CD4-positive, alpha-beta T cell treated with Interleukin-6 for 4 hours (primary cell): ENCODE measurements around the gene MCOLN3.

Experiments
- DNase-seq: peaks from one replicate; pipeline ENCODE4 v3.0.0-alpha.2; 2020; ENCODE audit warnings: mixed read lengths

The MCOLN3 gene, protein sequence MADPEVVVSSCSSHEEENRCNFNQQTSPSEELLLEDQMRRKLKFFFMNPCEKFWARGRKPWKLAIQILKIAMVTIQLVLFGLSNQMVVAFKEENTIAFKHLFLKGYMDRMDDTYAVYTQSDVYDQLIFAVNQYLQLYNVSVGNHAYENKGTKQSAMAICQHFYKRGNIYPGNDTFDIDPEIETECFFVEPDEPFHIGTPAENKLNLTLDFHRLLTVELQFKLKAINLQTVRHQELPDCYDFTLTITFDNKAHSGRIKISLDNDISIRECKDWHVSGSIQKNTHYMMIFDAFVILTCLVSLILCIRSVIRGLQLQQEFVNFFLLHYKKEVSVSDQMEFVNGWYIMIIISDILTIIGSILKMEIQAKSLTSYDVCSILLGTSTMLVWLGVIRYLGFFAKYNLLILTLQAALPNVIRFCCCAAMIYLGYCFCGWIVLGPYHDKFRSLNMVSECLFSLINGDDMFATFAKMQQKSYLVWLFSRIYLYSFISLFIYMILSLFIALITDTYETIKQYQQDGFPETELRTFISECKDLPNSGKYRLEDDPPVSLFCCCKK

DNA sequence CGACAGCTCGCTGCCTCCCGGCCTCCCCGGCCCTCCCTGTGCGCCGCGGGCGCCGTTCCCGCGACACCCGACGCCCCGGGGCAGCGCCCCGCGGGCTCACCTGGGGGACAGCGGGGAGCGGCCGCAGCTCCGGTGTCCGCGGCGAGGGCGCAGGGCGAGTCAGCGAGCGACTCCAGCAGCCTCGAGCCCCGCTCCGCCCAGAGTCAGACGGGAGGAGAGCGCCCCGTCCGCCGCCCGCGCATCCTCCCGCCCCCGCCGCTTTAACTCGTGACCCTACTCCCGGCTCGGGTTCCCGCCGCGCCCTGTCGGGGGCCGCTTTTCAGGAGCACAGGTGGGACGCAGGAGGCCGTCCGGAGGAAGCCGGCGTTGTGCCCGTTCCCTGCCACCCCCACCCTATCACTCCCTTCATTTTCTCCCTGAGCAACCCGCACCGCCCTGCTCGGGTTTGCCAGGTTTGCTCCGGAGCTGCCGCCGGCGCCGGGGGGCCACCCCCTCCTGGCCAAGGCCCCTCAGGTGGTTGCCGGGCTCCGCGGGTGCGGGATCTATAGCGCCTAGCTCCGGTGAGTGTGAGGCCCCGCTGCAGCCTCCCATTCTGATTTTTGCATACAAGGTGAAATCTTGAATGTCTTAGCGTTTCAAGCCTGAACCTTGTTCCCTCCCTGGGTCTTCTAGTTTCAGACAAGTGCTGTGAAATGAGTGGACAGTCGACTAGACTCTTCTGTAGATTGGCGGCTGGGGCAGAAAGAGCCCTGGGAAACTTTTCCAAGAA, at the start of gene MCOLN3:
Gene MCOLN3 (minus strand): TSS at position 205 of the 769 bp plus-strand sequence. CDS start 3,140 bp downstream, outside the sequence.
- DNase-seq, result peak; percentile 47

DNA sequence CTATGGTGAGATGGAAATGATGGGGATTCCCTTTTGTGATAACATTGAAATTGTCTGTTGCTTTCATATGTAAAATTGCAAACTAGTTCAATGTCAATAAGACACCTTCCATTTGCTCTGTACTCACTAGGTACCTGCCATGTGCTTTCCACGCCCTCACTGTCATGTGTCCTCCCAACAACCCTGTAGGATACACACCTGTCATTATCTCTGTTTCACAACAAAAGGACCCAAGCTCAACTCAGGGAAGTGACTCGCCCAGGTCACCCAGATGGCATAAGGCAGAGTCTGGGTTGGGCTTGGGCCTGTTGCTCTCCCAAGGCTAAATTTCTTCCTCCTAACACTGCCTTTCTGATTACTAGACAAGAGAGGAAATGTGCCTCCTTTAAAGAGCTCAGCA, 45.3 kb upstream of the MCOLN3 start:
- no peak for DNase-seq

DNA sequence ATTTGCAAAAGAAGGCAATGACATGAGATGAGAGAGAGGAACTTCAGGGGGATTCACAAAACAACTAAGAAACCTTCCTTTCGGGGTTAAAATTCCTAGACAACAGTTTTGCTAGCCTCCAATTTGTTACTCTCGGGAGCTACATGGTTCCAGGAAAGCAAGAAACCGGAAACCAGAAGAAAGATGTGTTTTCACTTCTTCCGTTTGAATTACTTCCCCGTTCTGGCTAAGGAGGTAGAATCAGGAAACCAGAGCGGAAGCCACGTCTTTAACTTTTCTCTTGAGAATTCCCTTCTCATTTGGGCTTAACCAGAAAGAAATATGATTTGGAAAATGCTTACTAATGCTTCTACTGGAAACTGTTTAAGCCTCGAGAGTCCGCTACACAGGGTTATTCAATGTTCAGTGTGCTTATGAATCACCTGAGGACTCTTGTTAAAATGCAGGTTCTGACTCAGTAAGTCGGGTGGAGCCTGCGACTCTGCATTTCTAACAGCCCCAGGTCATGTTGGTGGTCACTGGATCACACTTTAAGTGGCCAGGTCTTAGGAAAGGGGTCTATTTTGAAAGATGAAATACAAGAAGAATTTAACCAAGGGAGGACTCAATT, 43.5 kb upstream of the MCOLN3 start:
- no peak for DNase-seq

DNA sequence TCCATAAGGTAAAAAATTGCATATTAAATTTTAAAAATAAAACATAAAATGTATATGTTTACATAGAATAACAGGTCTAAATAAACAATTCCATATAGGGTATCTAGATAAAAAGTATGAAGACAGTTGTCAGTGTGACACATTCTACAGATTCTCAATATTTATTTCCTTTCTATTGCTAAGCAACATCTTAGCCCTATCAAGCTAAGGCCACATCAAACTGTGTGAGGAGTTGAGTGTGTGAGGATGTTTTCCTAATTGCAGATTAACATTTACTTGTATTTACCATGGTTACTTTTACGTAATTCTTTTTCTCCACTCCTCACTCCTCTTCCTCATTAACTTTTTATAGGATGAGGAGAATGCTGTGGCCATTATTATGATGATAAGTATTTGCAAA, 41.9 kb upstream of the MCOLN3 start:
- no peak for DNase-seq

DNA sequence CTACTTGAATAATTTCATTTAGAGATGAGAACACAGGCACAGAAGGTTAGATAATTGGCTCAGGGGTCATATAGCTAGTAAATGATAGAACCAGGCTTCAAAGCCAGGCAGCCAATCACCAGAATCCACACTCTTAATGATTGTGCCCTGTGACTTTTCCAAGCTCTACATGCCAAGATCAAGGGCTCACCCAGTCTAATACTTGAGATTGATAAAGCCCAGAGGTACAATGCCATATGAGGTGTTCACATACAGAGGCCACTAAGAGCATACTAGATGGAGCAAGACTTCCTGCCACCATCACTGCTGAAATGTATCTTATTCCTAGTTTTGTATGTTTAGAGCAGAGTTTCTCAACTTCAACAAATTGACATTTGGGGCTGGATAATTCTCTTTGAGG, 40.9 kb upstream of the MCOLN3 start:
- no peak for DNase-seq

DNA sequence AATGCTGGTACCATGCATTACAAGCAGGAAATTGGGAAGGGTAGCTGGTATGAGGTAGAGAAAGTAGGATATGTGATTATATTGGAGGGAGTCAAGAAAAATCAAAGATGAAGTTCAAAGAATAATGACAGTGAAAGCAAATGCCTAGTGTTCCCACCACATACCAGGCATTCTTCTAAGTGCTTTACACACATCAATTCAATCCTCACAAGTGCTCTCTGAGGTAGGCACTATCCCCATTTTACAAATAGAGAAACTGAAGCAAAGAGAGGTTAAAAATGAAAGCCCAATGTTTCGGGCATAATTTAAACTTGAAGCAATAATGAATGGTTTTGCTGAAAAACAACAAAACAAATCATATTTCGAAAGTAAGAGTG, 40.1 kb upstream of the MCOLN3 start:
- no peak for DNase-seq

DNA sequence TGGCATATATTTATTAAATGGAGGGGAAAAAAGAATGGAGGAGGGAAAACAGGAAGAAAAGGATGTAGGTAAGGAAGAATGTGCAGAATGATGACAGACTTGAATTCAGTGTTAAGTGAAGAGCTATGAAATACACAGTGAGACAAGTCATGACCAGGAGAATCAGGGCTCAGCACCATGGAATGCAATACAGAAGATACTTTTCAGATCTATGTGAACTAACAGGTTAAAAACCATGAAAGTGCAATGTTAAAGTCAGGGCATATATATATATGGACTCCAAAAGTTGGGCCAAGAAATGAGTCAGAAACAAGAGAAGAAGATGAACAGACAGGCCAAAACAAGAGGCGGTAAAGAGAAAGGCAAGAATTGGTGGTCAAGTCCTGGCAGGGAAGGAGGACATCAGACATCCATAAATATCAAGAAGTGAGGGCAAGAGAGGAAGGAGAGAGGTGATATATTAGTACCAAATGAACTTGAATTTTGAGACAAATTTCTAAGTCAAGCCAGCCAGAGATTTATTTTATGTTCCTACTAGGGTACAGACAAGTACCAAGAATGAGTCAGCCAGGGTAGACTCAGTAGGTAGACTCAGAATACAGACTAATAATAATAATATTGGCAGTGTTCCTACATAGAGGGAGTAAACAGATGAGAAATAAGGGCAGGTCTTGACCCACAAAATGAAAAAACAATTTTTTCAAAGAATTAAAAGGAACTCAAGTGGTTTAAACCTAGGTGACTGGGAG, 39.5 kb upstream of the MCOLN3 start:
- DNase-seq, result no peak

DNA sequence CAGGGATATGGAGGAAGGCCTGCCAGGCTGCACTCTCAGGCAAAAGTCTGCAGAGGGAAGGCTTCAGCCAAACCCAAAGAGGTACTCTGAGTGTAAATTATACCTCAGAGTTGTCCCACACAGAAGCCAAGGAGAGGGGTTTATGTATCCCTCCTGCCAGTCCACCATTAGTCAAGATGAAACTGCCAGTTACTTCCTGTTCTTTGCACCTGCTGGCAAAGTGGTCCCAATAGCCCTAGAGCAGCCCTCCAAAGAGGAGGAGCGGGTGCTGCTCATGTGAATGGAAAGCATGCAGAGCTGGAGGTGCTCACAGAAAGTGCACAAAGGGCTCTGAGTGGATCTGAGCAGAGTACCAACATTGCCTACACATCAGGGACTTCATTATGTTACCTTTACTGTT, 37.1 kb upstream of the MCOLN3 start:
- DNase-seq, result no peak

DNA sequence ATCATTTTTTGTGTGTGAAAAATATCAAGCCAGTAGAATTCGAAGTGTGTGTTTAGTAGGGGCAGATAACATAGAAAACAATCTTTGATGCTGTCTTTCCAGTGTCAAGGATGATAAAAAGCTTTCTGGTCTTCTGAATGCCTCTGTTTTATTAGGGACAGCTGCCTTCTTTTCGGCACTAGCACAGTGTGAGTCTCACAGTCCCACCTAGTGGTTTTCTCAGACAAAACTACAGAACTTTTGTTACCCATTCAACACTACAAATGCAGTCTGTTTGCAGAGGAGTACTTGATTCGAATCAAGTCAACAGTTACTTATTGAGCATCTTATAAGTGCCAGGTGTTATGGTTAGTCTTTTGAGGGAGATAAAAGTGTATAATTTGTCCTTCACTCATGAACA, 30.6 kb upstream of the MCOLN3 start:
- DNase-seq, result no peak

DNA sequence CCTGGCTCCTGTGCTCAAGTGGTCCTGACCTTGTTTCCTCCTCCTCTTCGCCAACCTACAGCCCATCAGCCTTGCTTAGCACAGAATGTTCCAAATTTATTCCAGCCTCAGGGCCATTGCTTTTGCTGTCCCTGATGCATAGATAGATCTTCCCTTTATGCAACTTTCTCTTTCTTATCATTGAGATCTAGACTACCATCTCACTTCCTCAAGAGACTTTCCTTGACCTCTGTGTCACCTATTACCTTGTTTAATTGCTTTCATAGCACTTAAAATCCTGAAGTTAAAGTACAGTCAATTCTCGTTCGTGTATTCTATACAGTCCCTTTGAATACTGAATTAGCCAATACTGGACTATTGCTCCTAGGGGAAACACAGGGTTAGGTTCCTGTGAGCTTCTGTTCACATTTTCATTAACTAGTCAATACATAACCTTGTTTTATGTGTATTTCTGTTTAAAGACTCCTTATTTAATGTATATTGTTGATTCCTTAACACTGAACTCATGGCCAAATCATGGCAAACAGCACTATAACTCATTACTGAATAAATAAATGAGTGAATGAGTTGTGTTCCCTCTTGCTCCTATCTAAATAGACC, 26.2 kb upstream of the MCOLN3 start:
- DNase-seq, result no peak

DNA sequence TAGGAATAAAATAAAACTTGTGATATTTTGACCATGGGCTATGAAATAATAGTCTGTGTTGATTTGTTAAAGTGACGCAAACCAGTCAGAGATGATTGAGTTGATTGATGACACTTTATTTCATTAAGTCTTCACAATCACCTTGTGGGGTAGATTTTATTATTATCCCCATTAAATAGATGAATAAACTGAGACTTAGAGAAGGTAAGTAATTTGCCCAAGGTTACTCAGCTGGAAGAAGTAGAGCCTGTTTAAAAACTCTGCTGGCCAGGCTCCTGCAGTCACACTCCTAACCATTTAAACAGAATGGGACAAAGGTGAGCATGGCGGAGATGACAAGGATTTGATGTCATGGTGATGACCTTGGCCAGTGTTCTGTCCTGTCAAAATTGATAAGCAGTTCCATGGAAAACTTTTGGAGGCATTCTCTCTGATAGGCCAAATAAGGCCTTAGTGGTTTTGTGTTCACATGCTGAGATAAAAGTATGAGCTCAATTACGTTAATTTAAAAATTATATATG, 22.7 kb upstream of the MCOLN3 start:
- DNase-seq, result no peak

DNA sequence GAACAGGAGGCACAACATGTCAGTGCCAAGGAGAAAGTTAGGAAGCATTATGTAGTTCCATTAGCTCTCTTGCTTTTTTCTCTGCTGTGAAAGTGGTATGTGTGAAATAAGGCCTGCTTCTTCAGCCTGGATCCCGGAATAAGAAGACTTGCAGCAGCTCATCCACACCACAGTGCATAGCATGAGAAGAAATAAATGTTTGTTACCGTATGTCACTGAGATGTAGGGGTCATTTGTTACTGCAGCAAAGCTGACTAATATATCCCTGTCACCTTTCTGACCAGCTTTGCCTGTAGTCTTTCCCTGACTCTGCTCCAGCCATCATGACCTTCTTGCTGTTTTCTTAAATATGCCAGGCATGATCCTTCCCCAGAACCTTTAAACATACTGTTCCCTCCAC, 20.5 kb upstream of the MCOLN3 start:
- DNase-seq, result no peak

DNA sequence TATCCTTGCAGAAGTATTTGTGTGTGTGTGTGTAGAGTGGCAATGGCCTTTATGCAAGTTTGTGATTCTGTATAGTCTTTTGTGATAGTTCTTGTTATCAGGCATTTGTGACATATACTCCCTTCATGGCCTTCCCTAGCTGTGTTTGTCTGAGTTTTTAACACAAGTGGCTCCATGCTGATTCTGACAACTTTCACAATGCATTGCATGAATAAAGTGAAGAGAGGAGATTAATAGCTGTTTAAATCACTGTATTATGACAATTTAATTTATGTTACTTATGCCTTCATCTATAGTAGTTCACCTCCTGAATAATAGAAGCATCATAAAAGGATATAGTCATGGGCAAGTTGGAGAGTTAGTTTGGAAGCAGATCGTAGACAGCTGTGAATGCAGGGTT, 17.2 kb upstream of the MCOLN3 start:
- DNase-seq, result no peak

DNA sequence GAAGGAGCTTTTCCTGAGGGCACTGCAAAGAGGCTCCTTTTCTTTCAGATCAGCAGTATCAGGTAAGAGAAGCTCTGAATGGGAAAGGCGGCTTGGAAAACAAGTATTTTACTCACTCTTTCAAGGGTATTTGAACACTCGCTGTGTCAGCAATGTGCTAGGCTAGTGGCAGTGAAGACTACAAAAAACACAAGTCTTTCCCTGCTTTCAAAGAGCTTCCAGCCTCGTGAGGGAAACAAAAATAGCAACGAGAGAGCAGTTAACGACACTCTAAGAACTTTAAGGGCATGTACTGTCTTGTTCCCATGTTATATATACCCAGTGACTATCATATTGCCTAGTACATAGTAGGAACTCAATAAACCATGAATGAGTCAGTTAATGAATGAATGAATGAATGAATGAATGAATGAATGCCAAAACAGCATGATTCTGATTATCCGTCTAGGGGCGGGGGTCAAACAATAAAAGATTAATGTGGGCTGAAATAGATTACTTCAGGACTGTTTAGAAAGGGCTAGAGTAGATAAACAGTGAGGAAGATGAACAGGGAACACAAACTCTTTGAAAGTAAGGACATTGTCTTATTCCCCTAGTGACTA, 14.2 kb upstream of the MCOLN3 start:
- DNase-seq, result no peak

DNA sequence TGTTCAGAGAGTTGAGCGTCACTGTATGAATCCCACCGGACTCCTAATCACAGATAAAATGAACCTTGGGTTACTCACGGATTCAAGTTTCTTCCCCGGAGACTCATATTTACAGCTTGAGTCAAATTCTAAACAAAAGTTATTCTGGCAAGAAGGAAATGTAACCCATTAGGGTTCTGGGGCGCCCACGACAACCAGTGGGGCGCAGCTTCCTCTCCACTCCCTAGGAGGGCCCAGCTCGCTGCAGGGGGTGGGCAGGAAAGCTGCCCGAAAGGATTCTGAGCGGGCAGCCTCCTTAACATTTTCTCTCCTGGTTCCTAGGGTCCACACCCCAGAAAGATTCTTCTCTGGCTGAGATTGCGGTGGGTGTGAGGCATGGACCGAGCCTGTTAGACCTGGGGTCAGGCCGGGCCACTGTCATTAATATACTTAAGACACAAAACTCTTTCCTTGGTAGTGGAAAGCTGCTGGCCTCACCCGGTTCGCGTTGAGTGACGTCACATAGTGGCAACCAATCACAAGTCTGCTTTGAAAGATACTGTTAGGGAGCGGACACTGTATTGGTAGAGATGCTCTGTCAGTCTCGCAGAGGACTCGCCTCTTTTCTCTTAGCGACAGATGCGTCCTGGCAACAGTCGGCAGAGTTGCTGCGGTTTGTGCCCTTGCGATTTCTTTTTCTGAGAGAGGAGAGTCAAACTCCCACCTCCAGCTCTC, 13.6 kb upstream of the MCOLN3 start:
- DNase-seq, result peak; percentile 84

DNA sequence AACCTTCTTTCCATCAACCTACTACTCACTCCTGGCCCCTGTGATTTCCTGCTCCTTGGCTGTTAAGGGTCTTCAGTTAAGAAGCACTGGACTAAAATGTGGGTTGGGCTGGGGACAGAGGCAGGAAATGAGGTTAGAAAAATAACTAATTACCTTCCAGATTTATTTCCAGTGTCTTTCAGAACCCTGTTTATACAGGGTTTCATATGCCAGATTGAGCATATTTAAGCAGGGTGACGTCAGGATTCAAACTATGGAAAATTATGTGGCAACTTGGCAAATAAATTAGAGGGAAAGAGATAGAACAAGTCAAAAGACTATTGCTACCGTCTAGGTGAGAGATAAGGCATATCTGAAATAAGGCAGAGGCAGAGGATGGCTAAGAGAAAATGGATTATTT, 11.7 kb upstream of the MCOLN3 start:
- no peak for DNase-seq

DNA sequence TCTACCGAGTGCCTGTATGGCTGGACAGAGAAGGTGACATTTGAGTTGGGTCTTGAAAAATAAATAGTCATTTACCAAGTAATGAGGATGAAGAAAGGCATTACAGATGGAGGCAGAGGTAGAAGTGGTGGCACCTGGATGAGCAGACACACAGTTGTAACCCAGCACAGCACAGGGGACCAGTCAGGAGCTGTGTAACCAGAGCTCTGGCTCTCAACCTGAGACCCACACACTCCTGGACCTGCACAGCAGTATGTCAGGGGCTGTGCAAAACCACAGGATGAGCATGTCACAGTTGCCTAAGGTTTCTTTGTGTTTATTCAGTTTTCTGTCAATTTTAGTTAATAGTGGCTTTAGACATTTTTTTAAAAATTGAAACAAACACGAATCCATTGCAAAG, 11.3 kb upstream of the MCOLN3 start:
- DNase-seq, result no peak

DNA sequence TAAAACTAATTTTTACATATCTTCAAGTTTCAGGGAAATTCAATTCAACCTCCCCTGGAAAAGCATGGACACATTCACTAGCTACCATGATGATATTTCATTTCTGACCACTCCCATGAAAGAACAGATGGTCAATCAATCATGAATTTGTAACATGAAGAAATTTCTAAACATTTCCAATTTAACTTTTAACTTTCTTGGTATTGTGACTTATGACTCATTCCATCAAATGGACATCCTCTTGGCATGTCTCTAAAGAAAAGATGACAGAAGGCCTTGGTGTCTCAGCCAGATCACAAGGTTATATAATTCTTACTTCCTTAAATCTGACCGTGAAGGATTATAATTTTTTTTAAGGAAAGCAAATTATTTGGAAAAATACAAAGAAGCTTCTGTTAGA, 10.5 kb upstream of the MCOLN3 start:
- no peak for DNase-seq

DNA sequence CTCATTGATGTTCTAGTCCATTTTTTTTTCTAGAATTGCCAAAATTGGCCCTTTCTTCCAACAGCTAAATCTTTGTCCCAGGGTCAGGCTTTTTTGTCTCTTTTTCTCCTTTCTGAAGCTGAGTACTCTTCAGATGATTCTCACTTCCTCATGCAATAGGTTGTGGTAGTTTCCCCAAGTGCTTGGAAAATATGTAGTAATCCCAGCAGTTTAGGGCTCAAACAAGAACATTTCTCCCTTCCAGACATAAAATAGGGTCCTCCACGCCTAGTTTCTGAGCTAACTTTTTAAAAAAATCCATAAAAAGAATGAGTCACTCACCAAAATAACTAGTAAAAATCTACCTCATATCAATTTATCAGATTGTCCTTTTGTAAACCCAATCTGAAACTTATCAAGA, 10.0 kb upstream of the MCOLN3 start:
- DNase-seq, result no peak

DNA sequence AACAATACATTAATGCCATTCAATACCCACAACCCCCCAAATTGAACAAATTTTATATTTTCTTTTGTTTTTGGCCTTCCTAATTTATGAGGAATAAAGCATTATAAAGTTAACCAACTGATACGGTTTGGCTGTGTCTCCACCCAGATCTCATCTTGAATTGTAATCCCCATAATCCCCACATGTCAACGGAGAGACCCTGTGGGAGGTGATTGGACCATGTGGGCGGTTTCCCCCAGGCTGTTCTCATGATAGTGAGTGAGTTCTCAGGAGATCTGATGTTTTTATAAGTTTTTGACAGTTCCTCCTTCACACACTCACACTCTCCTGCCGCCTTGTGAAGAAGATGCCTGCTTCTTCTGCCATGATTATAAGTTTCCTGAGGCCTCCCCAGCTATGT, 6.4 kb upstream of the MCOLN3 start:
- DNase-seq, result no peak

DNA sequence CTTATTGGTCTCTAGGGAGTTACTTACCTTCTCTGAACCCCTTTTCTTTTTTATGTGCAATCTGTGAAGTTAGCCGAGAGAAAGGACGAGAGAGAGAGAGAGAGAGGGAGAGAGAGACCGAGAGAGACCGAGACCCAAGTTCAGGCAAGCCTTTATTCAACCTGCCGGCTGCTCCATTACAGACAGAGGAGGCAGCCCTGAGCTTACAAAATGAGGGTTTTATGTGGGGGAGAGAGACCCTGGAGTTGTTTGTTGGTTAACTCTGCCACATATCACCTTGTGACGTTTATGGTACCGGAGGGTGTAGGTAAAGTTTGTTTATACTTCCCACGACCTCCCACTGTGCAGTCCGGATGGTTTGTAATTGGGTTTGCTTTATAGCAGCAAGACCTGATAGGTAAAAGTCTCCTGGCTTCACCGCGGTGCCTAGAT, 1.5 kb upstream of the MCOLN3 start:
- no peak for DNase-seq
